ENCODE data around the gene MYCBP2.
"Not testable (repeated sequence)": the region's sequence is repeated elsewhere in the genome, so short reads cannot be mapped to it uniquely, and the experiment has no call there.

The MYCBP2 gene

DNA sequence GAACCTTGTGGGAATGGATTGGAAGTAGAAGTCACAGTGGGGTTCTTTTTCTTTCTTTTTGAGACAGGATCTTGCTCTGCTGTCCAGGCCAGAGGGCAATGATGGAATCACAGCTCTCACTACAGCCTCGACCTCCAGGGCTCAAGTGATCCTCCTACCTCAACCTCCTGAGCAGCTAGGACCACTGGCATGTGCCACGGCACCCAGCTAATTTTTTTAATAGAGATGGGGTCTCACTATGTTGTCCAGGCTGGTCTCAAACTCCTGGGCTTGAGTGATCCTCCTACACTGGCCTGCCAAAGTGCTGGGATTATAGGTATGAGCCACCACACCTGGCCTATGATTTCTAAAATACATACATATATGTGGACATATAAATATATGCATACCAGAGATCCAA is 111.4 kb downstream of the MYCBP2 start:
- H3K4me3 ChIP-seq (ENCODE audit: low read depth, low read length) = no peak overlapping the region

DNA sequence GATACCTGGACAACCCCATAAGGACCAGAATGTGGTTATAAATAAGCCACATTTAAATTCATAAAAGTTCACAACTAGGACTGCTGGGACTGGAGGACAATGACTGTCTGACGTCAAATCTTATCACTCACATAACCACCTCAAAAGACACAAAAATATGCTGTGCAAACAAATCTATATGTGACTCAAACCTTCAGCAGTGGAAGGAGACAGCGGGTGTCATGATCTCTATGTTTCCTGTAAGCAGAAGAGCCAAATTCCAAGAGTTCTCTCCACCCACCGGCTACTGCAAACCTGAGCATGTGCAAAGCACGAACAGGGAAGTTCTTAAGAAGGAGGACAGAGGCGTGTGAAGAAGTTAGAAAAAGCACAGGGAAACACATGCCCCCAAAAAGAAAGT is 113.2 kb downstream of the MYCBP2 start:
- no peak overlapping the region for H3K4me3 ChIP-seq (ENCODE audit: low read depth, low read length)
- TF ChIP-seq, protein P1, sequence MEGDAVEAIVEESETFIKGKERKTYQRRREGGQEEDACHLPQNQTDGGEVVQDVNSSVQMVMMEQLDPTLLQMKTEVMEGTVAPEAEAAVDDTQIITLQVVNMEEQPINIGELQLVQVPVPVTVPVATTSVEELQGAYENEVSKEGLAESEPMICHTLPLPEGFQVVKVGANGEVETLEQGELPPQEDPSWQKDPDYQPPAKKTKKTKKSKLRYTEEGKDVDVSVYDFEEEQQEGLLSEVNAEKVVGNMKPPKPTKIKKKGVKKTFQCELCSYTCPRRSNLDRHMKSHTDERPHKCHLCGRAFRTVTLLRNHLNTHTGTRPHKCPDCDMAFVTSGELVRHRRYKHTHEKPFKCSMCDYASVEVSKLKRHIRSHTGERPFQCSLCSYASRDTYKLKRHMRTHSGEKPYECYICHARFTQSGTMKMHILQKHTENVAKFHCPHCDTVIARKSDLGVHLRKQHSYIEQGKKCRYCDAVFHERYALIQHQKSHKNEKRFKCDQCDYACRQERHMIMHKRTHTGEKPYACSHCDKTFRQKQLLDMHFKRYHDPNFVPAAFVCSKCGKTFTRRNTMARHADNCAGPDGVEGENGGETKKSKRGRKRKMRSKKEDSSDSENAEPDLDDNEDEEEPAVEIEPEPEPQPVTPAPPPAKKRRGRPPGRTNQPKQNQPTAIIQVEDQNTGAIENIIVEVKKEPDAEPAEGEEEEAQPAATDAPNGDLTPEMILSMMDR (IDR thresholded peaks at IDR 0.05; ENCODE audit: low read depth, low read length) = no peak

More for the DNA sequence above, 111.4 kb downstream of the MYCBP2 start:
- TF ChIP-seq, protein P1 (IDR thresholded peaks at IDR 0.05; ENCODE audit: low read depth, low read length) = no peak

DNA sequence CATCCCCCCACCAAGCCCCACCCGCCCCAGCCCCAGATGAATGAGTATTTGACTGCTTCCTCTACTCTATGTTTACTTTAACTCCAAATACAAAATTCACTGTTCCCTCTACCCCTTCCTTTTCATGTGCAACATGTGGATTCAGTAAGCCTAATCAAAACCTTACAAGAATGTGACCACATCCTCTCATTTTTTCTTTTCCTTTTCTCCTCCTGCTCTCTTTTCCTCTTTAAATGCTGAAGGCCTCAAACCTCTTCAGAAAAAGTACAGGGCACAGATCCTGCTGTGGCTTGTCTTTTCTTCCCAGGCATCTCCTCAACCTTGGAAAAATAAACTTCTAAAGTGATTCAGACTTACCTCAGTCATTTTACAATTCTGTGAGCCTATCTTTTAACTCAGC is 119.0 kb downstream of the MYCBP2 start:
- TF ChIP-seq, protein P1 (IDR thresholded peaks at IDR 0.05; ENCODE audit: low read depth, low read length) = no peak
- no peak overlapping the region for H3K4me3 ChIP-seq (ENCODE audit: low read depth, low read length)

DNA sequence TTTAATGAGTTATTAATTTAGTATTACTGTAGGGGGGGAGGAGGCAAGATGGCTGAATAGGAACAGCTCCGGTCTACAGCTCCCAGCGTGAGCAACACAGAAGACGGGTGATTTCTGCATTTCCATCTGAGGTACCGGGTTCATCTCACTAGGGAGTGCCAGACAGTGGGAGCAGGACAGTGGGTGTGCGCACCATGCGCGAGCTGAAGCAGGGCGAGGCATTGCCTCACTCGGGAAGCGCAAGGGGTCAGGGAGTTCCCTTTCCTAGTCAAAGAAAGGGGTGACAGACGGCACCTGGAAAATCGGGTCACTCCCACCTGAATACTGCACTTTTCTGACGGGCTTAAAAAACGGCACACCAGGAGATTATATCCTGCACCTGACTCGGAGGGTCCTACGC is 127.9 kb downstream of the MYCBP2 start:
- H3K4me3 ChIP-seq (ENCODE audit: low read depth, low read length) = not testable (repeated sequence)

DNA sequence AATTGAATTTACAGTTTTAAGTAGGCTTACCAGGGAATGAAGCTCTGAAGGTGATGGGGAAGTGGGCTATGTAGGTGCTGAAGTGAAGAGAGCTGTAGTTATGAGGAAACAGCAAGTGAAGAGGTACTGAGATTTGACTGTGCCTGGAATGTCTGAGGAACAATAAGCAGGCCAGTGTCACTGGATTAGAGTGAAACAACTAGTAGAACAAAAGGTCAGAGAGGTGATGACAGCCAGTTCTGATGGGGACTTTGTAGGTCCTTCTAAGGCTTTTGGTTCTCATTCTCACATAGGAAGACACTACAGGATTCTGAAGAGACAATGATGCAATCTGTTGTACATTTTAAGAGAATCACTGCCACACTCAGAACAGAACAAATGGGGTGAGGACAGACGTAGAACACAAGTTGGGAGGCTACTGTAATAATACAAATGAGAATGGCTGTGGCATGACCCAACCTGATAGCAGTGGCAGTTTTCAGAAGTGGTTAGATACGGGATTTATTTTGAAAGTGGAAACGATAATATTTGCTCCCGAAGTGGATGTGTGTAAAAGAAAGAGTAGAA is 130.8 kb downstream of the MYCBP2 start:
- no peak overlapping the region for H3K4me3 ChIP-seq (ENCODE audit: low read depth, low read length)
- TF ChIP-seq, protein P1 (IDR thresholded peaks at IDR 0.05; ENCODE audit: low read depth, low read length) = no peak

DNA sequence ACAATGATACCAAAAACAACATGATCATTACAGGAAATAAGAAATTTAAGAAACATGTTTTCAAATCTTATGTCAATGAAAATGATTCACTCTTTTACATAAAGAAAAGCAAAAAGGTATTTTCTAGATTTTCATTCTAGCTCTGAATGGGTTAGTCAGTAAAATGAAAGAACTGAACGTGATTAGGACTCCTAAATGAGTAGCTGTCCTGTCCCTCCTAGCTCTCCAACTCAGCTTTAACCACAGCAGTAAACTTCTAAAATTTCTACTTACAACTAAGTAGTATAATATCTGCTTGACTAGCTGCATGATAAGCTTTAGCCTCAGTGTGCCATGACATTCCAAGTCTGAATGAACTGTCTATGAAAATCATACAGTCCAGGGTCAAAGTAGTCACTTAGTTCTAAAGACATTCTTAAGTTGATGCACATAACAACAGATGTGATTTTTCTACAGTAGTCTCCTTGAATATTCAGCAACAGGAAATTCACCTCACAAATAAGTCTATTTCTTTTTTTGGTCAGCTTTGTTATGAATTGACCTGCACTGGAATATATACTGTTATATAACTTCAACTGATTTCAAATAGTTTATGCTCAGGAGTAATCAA is 136.4 kb downstream of the MYCBP2 start:
- TF ChIP-seq, protein P1 (IDR thresholded peaks at IDR 0.05; ENCODE audit: low read depth, low read length) = no peak

DNA sequence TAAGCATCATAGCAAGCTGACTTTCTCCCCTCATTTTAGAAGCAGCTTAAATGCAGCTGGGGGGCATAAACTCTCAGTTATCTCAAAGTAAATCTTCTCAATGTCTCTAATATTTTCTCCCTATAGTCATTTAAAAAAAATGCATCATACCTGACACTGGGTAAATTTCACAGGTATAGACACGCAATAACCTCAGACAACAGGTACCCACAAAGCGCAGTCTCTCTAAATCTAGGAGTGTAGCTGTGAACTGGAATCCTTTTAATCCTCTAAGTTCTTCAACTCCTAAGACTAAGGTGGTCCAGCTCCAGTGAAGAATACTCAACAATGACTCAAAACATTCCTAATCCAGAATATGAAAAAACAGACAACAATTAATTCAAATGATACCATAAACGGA is 141.2 kb downstream of the MYCBP2 start:
- H3K4me3 ChIP-seq (ENCODE audit: low read depth, low read length) = no peak overlapping the region
- TF ChIP-seq, protein P1 (IDR thresholded peaks at IDR 0.05; ENCODE audit: low read depth, low read length) = no peak

More for the DNA sequence above, 136.4 kb downstream of the MYCBP2 start:
- H3K4me3 ChIP-seq (ENCODE audit: low read depth, low read length) = no peak overlapping the region

DNA sequence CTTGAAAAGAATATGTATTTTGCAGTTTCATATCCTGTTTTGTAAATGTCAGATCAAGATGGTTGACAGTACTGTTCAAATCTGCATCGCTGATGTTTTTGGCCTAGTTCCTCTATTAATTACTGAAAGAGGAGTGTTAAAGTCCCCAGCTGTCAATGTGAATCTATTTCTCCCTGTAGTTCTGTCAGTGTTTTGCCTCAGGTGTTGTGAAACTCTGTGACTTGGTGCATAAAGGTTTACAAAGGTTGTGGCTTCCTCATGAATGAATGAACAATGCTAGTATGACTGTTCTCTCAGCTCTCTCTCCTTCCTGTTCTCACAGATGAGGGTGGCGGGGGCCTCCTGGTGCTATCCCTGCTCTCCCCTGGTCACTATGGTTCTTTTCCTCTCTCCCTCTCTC is 142.4 kb downstream of the MYCBP2 start:
- TF ChIP-seq, protein P1 (IDR thresholded peaks at IDR 0.05; ENCODE audit: low read depth, low read length) = no peak
- no peak overlapping the region for H3K4me3 ChIP-seq (ENCODE audit: low read depth, low read length)

Measured in WI38 (cell line).